SHP77 treated with DMSO at 0.1 percent for 48 hours (cell line): ENCODE data around the gene PLCB3.
A peak's percentile ranks its signal among the peaks of the same experiment; 100 is the strongest.

ENCODE experiments used
- DNase-seq: peaks from one replicate; lab custom pipeline; 2025; lab: John Stamatoyannopoulos, UW

The PLCB3 gene

DNA sequence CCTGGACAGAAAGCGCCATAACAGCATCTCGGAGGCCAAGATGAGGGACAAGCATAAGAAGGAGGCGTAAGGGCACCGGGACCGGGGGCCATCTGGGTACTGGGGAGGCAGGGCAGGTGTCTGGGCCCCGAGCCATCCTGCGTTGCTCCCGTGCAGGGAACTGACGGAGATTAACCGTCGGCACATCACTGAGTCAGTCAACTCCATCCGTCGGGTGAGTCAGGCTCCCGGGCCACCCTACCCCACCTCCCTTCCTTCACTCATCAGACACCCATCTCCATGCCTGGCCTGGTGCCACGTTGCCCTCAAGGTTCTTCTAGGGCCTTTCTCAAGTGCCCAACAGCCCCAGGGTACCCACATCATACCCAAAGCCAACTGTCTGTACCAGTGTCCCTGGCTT is 15.0 kb downstream of the PLCB3 start:
- DNase-seq: no peak

GRCh38 chr11:64267207-64267945 is 16.0 kb downstream of the PLCB3 start:
- DNase-seq: no peak

- no peak for DNase-seq
Observed at GRCh38 chr11:64268025-64268892, 16.9 kb downstream of the PLCB3 start.

GRCh38 chr11:64268893-64269539 is 17.7 kb downstream of the PLCB3 start:
- DNase-seq: no peak

DNA sequence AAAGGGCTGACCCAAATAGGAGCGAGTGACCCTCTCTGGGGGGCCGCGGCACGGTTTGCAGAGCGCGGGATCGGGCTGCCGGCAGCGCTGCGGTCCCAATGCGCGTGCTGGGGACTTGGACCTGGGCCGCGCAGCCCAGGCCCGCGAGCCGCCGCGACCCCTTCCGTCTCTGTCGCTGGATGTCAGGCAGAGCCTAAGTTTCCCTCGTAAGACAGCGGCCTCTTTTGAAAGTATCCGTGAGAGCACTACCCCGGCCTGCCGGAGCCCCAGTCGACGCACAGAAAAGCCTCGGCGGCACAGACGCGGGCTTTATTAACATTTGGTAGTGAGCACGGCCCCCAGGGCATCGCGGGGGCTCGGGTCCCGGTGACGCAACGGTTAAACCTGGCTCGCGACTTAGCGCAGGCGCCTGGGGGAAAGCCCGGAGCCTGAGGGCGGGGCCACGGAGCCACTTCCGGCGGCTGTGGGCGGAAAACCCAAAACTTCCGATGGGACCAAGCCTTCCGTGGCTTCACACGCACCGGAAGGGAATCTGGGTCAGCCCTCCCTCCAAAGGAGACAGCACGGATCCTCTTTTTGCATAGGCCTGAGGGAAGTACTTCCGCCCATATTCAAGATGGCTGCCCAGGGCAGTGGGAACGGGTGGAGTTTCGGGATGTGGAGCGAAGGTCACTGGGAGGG is 18.4 kb downstream of the PLCB3 start:
- peak; percentile 98 for DNase-seq

DNA sequence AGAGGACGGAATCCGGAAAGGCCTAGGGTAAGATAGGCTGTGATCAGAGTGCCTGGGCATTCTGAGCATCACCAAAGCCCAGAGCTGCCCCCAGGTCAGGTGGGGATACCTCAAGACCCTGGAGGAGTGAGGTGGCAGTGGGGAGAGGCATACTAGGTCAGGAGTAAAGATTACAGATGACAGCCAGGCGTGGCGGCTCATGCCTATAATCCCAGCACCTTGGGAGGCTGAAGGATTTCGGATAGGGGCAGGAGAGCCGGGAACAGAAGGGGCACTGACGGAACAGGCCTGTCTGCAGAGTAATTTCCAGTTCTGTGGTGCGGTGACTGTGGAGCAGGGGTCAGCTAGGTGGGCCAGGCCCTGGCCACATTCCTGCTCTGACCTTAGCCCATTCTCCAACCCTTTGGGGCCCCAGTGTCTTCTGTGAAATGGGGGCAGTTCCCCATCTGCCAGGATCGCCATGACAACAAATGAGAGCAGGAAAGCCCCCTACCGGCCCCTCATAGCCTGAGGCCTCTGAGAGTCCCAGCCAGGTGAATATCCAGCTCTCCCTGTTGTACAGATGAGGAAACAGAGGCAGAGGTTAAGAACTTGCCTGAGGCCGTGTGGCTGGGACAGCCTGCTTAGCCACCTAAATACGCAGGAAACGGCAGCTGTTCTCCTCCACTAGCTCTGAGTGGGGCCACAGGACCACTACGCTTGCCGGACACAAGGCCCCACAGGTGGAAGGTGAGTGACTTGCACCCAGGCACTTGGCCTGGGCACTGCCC is 23.9 kb downstream of the PLCB3 start:
- no peak for DNase-seq

- no peak for DNase-seq
Observed at GRCh38 chr11:64275841-64276240, 24.5 kb downstream of the PLCB3 start.

DNA sequence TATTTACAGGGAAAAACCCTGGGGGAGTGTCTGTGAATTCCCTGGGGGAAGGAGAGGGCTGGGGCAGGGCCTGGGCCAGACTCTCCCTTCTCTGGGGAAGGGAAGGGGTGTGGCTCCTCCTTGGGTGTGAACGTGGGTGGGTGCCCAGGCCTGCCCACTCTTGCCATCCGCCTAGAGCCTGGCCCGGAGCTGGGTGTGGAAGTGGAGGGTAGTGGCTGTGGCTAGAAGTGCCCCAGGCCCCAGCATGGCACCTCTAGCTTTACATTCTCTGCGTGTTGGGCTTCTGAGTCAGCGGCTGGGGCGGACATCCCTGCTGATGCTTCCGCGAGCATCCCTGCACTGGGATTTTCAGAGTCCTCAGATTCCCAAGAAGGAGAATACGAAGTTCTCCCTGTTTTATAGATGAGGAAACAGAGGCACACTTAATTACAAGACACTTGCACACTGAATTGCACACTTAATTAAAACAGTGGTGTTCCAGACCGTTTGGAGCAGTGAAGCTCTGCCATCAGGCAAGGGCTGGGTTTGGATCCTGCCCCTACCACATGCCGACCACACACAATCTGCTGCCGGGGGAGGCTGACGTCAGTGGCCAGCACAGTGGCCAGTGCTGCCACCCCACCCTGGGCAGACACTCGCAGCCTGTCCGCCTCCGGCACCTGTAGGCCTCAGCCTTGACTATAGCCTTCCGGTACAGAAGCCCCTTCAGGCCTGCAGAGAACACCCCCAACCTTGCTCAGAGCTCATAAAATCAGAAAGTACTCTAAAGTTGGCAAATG is 25.5 kb downstream of the PLCB3 start:
- DNase-seq: no peak

GRCh38 chr11:64278576-64279190 is 27.4 kb downstream of the PLCB3 start:
- no peak for DNase-seq

DNA sequence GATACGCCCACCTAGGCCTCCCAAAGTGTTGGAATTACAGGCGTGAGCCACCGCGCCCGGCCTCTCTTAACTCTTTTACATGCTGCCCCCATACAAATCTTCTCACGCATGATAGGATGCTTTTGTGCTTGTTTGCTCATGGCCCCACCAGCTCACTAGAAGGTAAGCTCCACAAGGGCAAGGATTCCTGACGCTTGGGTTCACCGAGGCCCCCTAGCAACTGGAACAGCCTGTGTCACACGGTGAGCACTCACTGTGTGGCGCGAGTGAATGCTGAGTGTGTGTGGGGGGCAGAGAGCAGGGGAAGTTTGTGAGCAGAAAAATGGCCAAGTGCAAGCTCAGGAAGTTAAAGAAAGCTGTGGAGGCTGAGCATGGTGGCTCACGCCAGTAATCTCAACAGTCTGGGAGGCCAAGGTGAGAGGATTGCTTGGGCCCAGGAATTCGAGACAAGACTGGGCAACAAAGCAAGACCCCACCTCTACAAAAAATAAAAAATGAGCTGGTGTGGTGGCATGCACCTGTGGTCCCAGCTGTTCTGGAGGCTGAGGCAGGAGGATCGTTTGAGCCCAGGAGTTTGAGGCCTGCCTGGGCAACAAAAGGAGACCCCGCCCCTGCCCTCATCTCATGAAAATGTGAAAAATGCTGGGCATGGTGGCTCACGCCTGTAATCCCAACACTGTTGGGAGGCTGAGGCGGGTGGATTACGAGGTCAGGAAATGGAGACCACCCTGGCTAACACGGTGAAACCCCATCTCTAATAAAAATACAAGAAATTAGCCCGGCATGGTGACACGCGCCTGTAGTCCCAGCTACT is 30.8 kb downstream of the PLCB3 start:
- no peak for DNase-seq

DNA sequence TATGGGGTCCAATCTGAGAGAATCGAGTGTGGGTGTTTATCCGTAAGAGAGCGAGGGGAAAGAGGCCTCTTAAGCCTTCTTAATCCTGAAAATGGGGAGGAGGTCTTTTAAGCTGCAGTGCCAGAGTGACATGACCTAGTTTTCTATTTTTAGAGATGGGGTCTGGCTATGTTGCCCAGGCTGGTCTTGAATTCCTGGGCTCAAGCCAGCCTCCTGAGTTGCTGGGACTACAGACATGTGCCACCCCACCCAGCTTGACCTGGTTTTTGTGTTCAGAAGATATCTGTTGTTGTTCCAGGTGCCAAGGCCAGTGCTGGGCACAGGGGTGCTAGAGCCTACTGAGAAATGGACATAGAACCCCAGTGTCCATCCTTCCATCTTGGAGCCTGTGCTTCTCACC is 31.8 kb downstream of the PLCB3 start:
- no peak for DNase-seq

- peak; percentile 73 for DNase-seq
Observed at GRCh38 chr11:64284048-64284961, 33.0 kb downstream of the PLCB3 start, which contains the start of gene BAD. Gene BAD (minus strand): TSS chr11:64284665. CDS start chr11:64284368, 297 bp downstream.

DNA sequence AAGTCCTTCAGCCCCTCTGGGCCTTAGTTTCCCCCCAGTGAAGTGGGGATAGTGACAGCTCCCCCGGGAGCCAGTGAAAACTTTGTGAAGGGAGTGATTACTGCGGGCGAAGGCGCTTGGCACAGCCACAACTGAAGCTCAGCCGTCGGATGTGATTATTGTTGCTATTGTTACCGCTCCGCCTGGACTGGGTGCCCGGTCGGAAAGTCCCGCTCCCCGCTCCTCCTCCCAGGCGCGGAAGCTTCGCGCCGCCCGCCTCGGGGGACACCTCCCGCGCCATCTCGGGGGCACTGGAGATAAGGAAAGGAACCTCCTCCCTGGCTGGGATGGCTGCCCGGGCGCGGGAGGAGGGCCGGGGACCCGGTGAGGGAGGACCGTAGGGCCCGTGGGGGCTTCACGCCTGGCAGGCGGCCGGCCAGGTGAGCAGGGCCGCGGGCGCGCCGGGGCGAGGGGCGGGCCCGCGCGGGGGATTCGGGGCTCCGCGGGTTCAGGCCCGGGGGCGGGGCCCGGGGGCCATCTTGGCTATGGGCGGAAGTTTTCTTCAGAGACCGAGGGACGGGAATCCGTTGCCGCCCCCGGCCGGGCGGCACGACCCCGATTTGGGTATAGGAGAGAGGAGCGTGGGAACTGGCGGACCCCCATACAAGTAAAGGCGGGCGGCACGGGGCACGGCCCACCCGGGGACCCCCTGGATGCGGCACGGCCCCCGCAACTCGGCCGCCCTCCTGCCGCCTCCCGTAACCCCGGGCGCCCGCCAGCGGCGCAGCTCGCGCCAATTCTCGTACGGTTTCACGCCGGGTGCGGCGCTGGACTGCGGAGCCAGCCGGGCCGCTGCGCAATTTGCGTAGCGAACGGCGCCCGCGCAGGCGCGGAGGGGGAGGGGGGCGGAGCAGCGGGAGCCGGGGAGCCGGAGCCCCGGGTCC is 33.9 kb downstream of the PLCB3 start, which contains the start of gene GPR137:
TSS of gene GPR137 (plus strand) at position 887 of the 923 bp plus-strand sequence. CDS start 677 bp downstream, outside the sequence.
- peak; percentile 57 for DNase-seq

- DNase-seq: peak; percentile 24
Observed at GRCh38 chr11:64285885-64286800, 34.8 kb downstream of the PLCB3 start.

GRCh38 chr11:64286801-64287159 is 35.5 kb downstream of the PLCB3 start:
- DNase-seq: no peak
